HG03521 (cell line): ENCODE measurements around the gene RGS19.

Experiments used
- ATAC-seq: cut with Tn5 transposase; IDR thresholded peaks from one replicate; pipeline ENCODE4 v1.9.1; 2021; ENCODE audit warnings: mild to moderate bottlenecking, moderate library complexity; ENCODE audit not compliant: unreplicated experiment

The RGS19 gene

GRCh38 chr20:64037498-64038213 is 41.7 kb downstream of the RGS19 start:
- no peak for ATAC-seq

- no peak for ATAC-seq
Measured at GRCh38 chr20:64037199-64037497, 42.2 kb downstream of the RGS19 start.

- ATAC-seq, result no peak
Measured at GRCh38 chr20:64036346-64037198, 42.7 kb downstream of the RGS19 start.

- no peak for ATAC-seq
Measured at GRCh38 chr20:64035933-64036345, 43.4 kb downstream of the RGS19 start, which contains the start of gene C20orf204. TSS of gene C20orf204 (plus strand) at chr20:64036182. CDS start at chr20:64036324, 142 bp downstream.

- no peak for ATAC-seq
Measured at GRCh38 chr20:64035066-64035932, 44.0 kb downstream of the RGS19 start.

GRCh38 chr20:64033981-64034493 is 45.3 kb downstream of the RGS19 start:
- ATAC-seq, result no peak

- ATAC-seq, result no peak
Measured at GRCh38 chr20:64032706-64033624, 46.4 kb downstream of the RGS19 start.

GRCh38 chr20:64031822-64032314 is 47.5 kb downstream of the RGS19 start:
- no peak for ATAC-seq

GRCh38 chr20:64030371-64031134 is 48.8 kb downstream of the RGS19 start:
- ATAC-seq, result no peak

GRCh38 chr20:64029293-64030117 is 49.8 kb downstream of the RGS19 start:
- ATAC-seq, result no peak

- ATAC-seq, result no peak
Measured at GRCh38 chr20:64027981-64028685, 51.2 kb downstream of the RGS19 start.

- ATAC-seq, result no peak
Measured at GRCh38 chr20:64025826-64026412, 53.4 kb downstream of the RGS19 start.

GRCh38 chr20:64025101-64025825 is 54.1 kb downstream of the RGS19 start:
- ATAC-seq, result no peak

GRCh38 chr20:64024141-64024990 is 55.0 kb downstream of the RGS19 start:
- no peak for ATAC-seq

- ATAC-seq, result no peak
Measured at GRCh38 chr20:64023361-64024140, 55.8 kb downstream of the RGS19 start.
